Measurements from ENCODE around the gene SLC9A3.

SLC9A3 gene

GRCh38 chr5:538801-539468 lies 14.7 kb upstream of the SLC9A3 start:
- DNase-seq (ENCODE audit: low read depth in 2 of 2) = no peak

DNA sequence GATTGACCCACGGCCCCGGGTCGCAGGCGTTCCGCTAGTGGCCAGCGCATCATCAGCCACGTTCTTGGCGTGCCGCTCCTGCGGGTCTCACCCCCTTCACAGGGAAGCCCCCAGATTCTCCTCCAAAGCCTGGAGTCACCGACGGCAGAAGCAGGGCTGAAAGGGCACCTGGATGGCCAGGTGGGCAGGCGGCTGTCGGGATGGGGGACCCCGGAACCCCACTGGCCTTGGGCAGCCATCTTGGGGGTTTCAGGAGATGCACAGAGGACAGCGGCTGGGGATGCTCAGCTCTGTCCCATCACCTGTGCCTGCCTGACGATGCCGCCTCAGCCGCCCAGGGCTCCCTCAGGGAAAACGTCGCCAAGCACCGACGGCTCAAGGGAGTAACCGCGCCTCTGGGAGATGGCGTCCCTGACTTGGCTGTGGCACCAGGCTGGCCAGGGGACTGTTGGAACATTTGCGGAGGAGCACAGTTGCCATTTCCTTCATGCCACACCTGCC lies 14.1 kb upstream of the SLC9A3 start:
- DNase-seq (ENCODE audit: low read depth in 2 of 2) = no peak

- no peak for DNase-seq (ENCODE audit: low read depth in 2 of 2)
Measured at GRCh38 chr5:537621-538071, 13.4 kb upstream of the SLC9A3 start.

DNA sequence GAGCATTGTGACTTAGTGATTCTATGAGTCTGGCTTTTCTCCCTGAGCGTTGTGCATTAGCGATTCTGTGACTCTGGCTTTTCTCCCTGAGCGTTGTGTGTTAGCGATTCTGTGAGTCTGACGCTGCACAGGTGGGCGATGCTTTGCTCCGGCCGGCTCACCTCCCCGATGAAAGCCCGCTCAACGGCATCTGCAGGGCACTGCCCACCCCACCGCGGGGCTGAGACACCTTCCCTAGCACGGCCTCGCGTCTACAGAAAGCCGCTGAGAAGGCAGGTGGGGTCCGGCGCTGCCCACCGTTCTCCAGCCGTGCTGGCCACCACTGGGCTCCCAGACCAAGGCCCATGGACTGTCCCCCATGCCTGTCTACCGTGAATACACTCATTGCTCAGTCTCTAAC lies 12.8 kb upstream of the SLC9A3 start:
- DNase-seq (ENCODE audit: low read depth in 2 of 2) = no peak

DNA sequence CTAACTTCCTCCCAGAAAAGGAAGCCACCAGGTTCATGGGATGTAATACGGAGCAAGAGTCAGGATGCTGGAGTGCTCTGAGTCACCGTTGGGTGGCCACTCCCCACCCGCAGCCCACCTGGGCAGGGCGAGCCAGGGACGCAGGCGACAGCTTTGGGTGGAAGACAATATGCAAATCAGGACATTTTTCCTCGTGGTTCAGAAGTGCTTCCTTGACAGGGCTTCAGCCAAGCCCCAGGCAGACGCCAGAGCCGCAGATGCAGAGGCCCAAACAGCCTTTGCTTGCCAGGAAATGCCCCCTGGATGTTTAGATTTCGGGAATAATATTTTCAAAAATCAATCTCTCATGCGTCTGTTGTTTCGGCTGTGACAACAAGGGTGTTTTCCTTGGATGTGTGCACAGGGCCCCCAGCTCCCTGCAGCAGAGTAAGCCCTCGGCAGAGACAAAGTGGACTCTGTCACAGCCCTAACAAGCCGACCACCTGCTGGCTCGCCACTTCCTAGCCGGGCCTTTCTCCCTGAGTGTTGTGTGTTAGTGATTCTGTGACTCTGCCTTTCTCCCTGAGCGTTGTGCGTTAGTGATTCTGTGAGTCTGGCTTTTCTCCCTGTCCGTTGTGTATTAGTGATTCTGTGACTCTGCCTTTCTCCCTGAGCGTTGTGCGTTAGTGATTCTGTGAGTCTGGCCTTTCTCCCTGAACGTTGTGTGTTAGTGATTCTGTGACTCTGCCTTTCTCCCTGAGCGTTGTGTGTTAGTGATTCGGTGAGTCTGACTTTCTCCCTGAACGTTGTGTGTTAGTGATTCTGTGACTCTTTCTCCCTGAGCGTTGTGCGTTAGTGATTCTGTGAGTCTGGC lies 11.8 kb upstream of the SLC9A3 start:
- DNase-seq (ENCODE audit: low read depth in 2 of 2) = no peak

- DNase-seq (ENCODE audit: low read depth in 2 of 2) = no peak
Measured at GRCh38 chr5:534743-535671, 10.8 kb upstream of the SLC9A3 start.

DNA sequence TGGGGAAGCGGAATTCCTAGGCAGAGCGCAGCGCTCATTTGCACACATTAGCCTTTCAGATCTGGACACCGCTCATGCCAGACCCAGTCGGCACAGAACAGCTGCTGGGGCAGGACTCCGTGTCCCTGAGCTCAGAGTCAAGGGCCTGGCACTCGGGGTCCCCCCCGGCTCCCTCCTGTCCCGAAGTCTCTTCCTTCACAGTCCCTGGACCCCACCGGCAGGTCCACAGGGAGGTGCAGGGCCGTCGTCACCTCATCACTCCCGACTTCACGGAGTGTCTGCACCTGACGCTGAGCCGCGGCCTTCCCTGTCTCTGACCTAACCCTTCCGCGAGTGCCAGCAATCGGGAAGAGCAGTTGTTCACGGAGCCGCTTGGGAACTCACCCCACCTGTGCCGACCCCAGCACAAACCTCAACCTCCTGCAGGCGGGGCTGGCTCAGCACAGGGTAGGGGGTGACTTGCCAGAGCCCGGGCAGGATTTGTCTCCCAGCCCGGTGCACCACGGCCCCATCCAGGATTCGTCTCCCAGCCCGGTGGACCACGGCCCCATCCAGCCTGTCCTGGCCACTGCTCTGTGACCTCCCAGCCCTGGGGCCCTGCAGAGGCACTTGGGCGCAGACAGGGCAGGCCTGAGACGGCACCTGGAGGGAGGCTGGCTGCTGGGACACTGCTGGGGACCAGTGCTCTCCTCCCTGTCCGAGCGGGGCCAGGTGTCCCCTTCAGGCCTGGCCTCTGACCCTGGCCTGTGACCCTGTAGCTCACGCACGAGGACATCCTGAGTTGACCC lies 9.9 kb upstream of the SLC9A3 start:
- no peak for DNase-seq (ENCODE audit: low read depth in 2 of 2)

- DNase-seq (ENCODE audit: low read depth in 2 of 2) = no peak
Measured at GRCh38 chr5:533243-533954, 9.2 kb upstream of the SLC9A3 start.

GRCh38 chr5:532521-533242 lies 8.4 kb upstream of the SLC9A3 start:
- DNase-seq (ENCODE audit: low read depth in 2 of 2) = no peak

- no peak for DNase-seq (ENCODE audit: low read depth in 2 of 2)
Measured at GRCh38 chr5:531749-532315, 7.6 kb upstream of the SLC9A3 start.

DNA sequence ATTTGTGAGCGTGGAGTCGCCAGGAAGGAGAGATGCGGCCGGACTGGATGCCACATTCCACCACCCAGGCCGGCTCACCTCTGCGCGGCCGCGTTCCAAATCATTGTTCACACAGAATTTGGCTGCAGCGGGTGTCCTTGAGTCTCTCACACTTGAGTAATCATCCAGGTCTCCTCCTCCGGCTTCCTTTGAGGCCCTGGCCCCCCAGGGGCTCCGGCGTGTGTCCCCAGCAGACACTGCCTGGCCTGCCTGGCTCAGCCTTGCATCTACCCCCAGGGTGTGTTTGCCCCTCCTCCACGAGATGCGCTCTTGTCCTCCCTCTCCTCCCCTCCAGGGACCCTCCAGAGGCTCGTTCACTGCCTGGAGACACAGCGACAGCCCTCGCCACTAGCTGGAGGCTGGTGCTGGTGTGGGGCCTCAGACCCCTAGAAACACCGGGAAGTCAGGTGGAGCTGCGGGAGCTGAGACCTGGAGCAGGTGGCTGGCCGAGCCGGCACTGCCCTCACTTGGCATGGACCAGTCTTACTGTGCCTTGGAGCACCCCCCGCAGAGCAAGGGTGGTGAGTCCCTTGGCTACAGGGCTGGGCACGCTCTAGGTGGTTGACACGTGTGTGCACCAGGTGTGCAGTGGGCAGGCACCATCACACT lies 7.0 kb upstream of the SLC9A3 start:
- no peak for DNase-seq (ENCODE audit: low read depth in 2 of 2)

GRCh38 chr5:530001-530955 lies 6.0 kb upstream of the SLC9A3 start:
- no peak for DNase-seq (ENCODE audit: low read depth in 2 of 2)

DNA sequence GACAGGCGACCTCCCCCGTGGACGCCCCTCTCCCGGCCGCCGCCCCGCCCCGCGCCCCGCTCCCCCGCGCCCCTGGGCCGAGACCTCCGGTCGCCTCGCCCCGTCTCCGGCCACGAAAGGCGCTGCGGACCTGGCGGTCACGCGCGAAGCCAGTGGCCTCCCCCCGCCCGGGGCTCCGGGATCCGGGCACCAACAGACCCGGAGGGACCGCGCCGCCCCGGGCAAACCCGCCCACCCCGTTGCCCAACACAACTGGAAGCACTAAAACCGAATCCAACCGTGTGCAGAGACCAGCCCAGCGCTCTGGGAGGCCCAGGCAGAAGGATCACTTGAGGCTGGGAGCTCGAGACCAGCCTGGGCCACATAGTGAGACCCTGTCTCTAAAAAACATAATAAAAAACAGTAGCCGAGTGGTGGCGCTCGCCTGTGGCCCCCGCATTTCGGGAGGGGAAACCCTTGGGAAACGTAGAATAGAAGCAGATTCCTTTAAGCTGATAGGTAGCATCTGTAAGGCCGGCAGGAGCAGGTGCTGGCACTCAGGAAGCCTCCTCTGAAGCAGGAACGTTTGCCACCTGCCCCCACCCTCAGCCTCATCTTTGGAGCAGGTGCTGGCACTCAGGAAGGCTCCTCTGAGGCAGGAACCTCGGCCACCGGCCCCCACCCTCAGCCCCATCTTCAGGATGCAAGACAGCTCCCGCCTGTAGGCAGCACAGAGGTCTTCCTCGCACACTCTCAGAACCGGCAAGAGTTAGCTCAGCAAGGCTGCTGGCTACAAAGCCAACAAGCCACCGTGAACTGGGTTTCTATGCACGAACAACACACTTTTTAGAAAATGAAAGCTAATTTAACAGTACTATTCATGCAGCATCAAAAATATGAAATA lies 4.6 kb upstream of the SLC9A3 start:
- no peak for DNase-seq (ENCODE audit: low read depth in 2 of 2)

DNA sequence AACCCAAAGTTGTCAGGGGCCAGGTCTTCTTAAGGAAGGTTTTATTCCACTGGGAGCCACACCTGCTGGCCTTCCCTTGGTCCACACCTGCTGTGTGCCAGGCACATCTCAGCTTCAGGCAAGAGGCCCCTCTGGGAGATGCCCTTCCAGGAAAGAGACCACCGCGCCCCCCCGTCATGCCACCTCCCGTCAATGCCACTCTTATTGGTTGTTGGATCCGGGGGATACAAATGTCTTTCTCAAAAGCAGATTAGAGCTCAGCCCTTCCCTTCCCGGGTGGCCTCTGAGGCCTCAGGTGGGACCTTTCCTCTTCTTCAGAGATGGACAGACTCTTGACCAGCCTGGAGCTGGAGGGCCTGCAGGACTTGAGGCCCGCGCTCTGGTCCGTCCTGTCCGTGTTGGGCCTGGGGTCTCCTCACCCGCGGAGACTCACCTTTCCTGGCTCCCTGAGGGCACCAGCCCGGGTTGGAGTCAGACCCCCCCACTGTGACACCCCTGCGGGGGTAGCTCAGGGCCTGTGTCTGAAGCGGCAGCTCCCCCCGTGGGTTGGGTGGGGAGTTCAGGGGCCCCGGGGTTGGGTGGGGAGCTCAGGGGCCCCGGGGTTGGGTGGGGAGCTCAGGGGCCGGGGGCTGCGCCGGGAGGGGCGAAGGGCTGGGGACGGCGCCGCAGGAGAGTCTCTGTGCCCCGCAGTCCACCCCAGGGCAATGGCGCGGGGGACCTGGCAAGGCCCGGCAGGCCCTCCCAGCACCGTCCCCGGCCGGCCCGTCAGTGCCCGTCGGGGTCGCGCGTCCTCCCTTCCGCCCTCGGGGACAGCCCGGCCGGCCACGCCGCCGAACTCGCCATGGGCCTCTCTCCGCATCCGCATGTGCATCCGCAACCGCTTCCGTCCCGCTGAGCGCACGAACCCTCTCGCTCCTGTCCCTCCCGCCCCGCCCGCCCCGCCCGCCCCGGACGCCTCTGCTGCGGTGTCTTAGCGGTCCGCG lies 3.7 kb upstream of the SLC9A3 start:
- peak in 1 of 2 donors; percentile 19 for DNase-seq (ENCODE audit: low read depth in 2 of 2)

GRCh38 chr5:526456-527088 lies 2.3 kb upstream of the SLC9A3 start:
- DNase-seq (ENCODE audit: low read depth in 2 of 2) = no peak
